ENCODE measurements around the gene ADAP2.

GRCh38 chr17:31004160-31004559, 82.4 kb downstream of the ADAP2 start:
- TF ChIP-seq GATA3 (IDR thresholded peaks at IDR 0.05; ENCODE audit: low read depth, low read length) (no peak), GATA2 (IDR thresholded peaks at IDR 0.05; ENCODE audit: low read depth, low read length) (no peak)
